Endothelial cell of umbilical vein (primary cell): ENCODE results near the gene TPCN2. TPM values are rescaled to one million over a fixed set of nuclear protein-coding genes. Genes with fewer than 3 reads are reported as not detected.

ENCODE experiments used
- BruUV-seq: library from RNA; stranded (reverse); fragments of 400-500 nt; replicated peaks from 2 replicates; lab custom pipeline; 2021; lab: Mats Ljungman, UMichigan
- CTCF ChIA-PET: fragments of 300-600, 350-600 bp; sonication (Branson Sonifier 250); formaldehyde crosslinking; loops from one replicate; lab custom pipeline; 2021; ENCODE audit warnings: antibody characterized with exemption, inconsistent platforms; lab: Charles Lee
- POLR2A ChIA-PET: fragments of 300-600, 350-600 bp; sonication (Branson Sonifier 250); formaldehyde crosslinking; loops from one replicate; lab custom pipeline; 2021; ENCODE audit warnings: antibody characterized with exemption, inconsistent platforms; lab: Charles Lee
- DNase-seq: peaks from one replicate; pipeline ENCODE4 v3.0.0-alpha.2; 2011; ENCODE audit warnings: low read depth, low spot score
- FAIRE-seq: peaks from 2 replicates; lab custom pipeline; 2011; peaks lifted over from hg19 to GRCh38; lab: Jason Lieb, UNC
- H2AFZ ChIP-seq: 2 replicates; pipeline ENCODE4 v1.6.0; 2012; ENCODE audit warnings: low read depth, low read length, control low read depth, inconsistent platforms
- H3K27ac ChIP-seq: 2 replicates; pipeline ENCODE4 v1.5.1; 2011; ENCODE audit warnings: low read depth, mild to moderate bottlenecking, control low read depth, low read length, moderate library complexity; ENCODE audit not compliant: insufficient read depth
- H3K27me3 ChIP-seq, 2 experiments: 2 replicates each; pipeline versions ENCODE4 v1.6.0 to v1.6.1; 2011; ENCODE audit warnings: low read length in 2 of 2, mixed read lengths in 1 of 2; ENCODE audit not compliant: control insufficient read depth in 2 of 2, insufficient read depth in 2 of 2
- H3K36me3 ChIP-seq, 2 experiments: 2 replicates in 1 of 2; 3 replicates in 1 of 2; pipeline ENCODE4 v1.5.1; 2011; ENCODE audit warnings: low read length in 2 of 2, mild to moderate bottlenecking in 1 of 2, moderate library complexity in 1 of 2; ENCODE audit not compliant: control insufficient read depth in 2 of 2, insufficient read depth in 2 of 2; ENCODE audit errors: extremely low read depth in 1 of 2
- H3K4me1 ChIP-seq: 3 replicates; pipeline ENCODE4 v1.5.1; 2011; ENCODE audit warnings: mild to moderate bottlenecking, low read length; ENCODE audit not compliant: control insufficient read depth, insufficient read depth; ENCODE audit errors: extremely low read depth
- H3K4me2 ChIP-seq: 2 replicates; pipeline ENCODE4 v1.6.1; 2011; ENCODE audit warnings: low read length, control low read depth, mixed read lengths; ENCODE audit not compliant: insufficient read depth
- H3K4me3 ChIP-seq, 3 experiments: fragments of 200-600 bp in 1 of 3; sonication (generic), shearing (Covaris generic) in 1 of 3; replicated peaks in 1 of 3; 2 replicates each; pipeline ENCODE4 v1.5.1; 2011 to 2016; ENCODE audit warnings: control low read depth in 3 of 3, low read length in 3 of 3, mild to moderate bottlenecking in 2 of 3, inconsistent platforms in 1 of 3, low read depth in 1 of 3, moderate library complexity in 1 of 3; ENCODE audit not compliant: insufficient read depth in 1 of 3
- H3K79me2 ChIP-seq: 2 replicates; pipeline ENCODE4 v1.6.0; 2012; ENCODE audit warnings: low read length, inconsistent platforms; ENCODE audit not compliant: control insufficient read depth, insufficient read depth
- H3K9ac ChIP-seq: replicated peaks from 2 replicates; pipeline ENCODE3; 2011; ENCODE audit warnings: low read length, control low read depth; ENCODE audit not compliant: insufficient read depth; ENCODE audit errors: extremely low read depth
- H3K9me1 ChIP-seq: replicated peaks from 3 replicates; pipeline ENCODE4 v1.6.0; 2011; ENCODE audit warnings: mild to moderate bottlenecking, low read length; ENCODE audit not compliant: control insufficient read depth, insufficient read depth; ENCODE audit errors: extremely low read depth
- H3K9me3 ChIP-seq: replicated peaks from 2 replicates; pipeline ENCODE4 v1.5.1; 2012; ENCODE audit warnings: low read length, inconsistent platforms; ENCODE audit not compliant: control insufficient read depth, insufficient read depth
- H4K20me1 ChIP-seq: replicated peaks from 2 replicates; pipeline ENCODE3; 2011; ENCODE audit warnings: mild to moderate bottlenecking, low read length; ENCODE audit not compliant: control insufficient read depth, insufficient read depth; ENCODE audit errors: extremely low read depth
- EZH2 ChIP-seq: IDR thresholded peaks from 2 replicates; pipeline ENCODE4 v1.6.1; 2012; ENCODE audit warnings: borderline replicate concordance, low read depth, mild to moderate bottlenecking, moderate library complexity, low read length, inconsistent platforms; ENCODE audit not compliant: severe bottlenecking
- FOS ChIP-seq: IDR thresholded peaks from 2 replicates; pipeline ENCODE4 v1.6.1; 2011; ENCODE audit warnings: mild to moderate bottlenecking, low read length, moderate library complexity, borderline replicate concordance; ENCODE audit not compliant: insufficient read depth
- GATA2 ChIP-seq: IDR thresholded peaks from 2 replicates; pipeline ENCODE4 v1.7.0; 2011; ENCODE audit warnings: low read depth, mild to moderate bottlenecking, moderate library complexity, mixed read lengths, low read length; ENCODE audit not compliant: insufficient read length, insufficient read depth
- JUN ChIP-seq: IDR thresholded peaks from 2 replicates; pipeline ENCODE4 v1.6.1; 2011; ENCODE audit warnings: borderline replicate concordance, low read depth; ENCODE audit not compliant: insufficient read length, insufficient read depth
- MAX ChIP-seq: IDR thresholded peaks from 2 replicates; pipeline ENCODE4 v1.6.1; 2011; ENCODE audit not compliant: insufficient read depth, insufficient read length
- MYC ChIP-seq: IDR thresholded peaks from one replicate; pipeline ENCODE4 v1.6.1; 2011; ENCODE audit warnings: mild to moderate bottlenecking, low read depth, low read length
- POLR2A ChIP-seq: IDR thresholded peaks from 2 replicates; pipeline ENCODE4 v1.6.1; 2012; ENCODE audit warnings: low read depth, mild to moderate bottlenecking, control low read depth, low read length
- POLR2AphosphoS5 ChIP-seq: IDR thresholded peaks from 2 replicates; pipeline ENCODE4 v1.6.1; 2012; ENCODE audit warnings: low read depth, mild to moderate bottlenecking, control low read depth, low read length, moderate library complexity; ENCODE audit not compliant: insufficient read depth
- dilution Hi-C: fragments of 300-500 bp; cut with MboI; formaldehyde crosslinking; loops from one replicate; pipeline ENCODE4 v1.15.0; 2019; ENCODE audit warnings: low sequenced_read_pairs; ENCODE audit not compliant: extremely low pct_ligation_motif_present
- intact Hi-C: fragments of 100-400 bp; cut with micrococcal nuclease; formaldehyde crosslinking; loops from one replicate; pipeline ENCODE4 v1.10.0; 2022
- polyA plus RNA-seq, 4 experiments: library from polyadenylated mRNA; depleted of rRNA in 3 of 4; stranded (reverse) in 3 of 4; unstranded in 1 of 4; fragments of >200 nt; gene quantifications; 2 replicates each; pipeline versions ENCODE4 v1.2.1 to v1.2.3, GENCODE V29; 2011 to 2012; ENCODE audit warnings: missing spikeins in 1 of 4
- total RNA-seq: library from RNA; stranded (reverse); gene quantifications from 2 replicates; pipeline ENCODE4 v1.2.3, GENCODE V29; 2021
- TF ChIP-seq, protein P1 (sequence below), 2 donors: IDR thresholded peaks; 1 replicate in 1 of 2; 2 replicates in 1 of 2; pipeline ENCODE4 v1.5.1; 2011; ENCODE audit warnings: low read length in 2 of 2, mild to moderate bottlenecking in 2 of 2, moderate library complexity in 2 of 2, control low read depth in 1 of 2, inconsistent platforms in 1 of 2, low read depth in 1 of 2; ENCODE audit not compliant: insufficient read depth in 1 of 2; ENCODE audit errors: extremely low read depth in 1 of 2

TPCN2 gene
- total and polyA plus RNA-seq, 2 donors (not counting 3 experiments of a cell fraction or from before 2014, with no cell fraction given), result 10.3 to 13.4 TPM

DNA sequence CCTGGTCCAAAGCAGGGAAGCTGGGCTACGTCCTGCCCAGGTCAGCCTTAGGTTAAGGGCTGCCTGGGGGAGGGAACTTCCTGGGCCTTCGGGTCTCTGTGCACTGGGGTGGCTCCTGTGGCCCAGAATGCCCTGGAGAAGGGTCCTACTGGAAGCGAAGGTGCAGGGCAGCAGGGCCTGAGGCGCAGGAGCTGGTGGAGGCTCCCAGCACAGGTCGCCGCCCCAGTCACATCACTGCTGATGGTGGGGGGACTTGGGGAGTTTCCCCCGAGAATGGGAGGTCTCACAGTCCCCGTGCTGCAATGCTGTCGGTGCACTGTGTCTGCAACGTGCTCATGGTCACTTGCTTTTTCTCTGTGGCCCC, 106.2 kb downstream of the TPCN2 start:
- no peak overlapping the region for H2AFZ ChIP-seq
- ChIA-PET CTCF (interaction anchor here (1.8 kb wide), 1 partner anchor 23 kb away, joined by 10 read pairs; no protein-coding TSS in a partner anchor), POLR2A (no interaction called here)
- H3K4me2 ChIP-seq, result no peak overlapping the region
- H3K4me1 ChIP-seq, result no peaks in the 10 kb centered on the region
- H3K4me3 ChIP-seq, result no peak overlapping the region
- no peaks in the 10 kb centered on the region for H3K9me3 ChIP-seq
- TF ChIP-seq MAX (no peak), JUN (no peak), EZH2 (no peak), GATA2 (no peak), POLR2AphosphoS5 (no peak), POLR2A (no peak), MYC (no peak), FOS (no peak)
- TF ChIP-seq, protein P1, sequence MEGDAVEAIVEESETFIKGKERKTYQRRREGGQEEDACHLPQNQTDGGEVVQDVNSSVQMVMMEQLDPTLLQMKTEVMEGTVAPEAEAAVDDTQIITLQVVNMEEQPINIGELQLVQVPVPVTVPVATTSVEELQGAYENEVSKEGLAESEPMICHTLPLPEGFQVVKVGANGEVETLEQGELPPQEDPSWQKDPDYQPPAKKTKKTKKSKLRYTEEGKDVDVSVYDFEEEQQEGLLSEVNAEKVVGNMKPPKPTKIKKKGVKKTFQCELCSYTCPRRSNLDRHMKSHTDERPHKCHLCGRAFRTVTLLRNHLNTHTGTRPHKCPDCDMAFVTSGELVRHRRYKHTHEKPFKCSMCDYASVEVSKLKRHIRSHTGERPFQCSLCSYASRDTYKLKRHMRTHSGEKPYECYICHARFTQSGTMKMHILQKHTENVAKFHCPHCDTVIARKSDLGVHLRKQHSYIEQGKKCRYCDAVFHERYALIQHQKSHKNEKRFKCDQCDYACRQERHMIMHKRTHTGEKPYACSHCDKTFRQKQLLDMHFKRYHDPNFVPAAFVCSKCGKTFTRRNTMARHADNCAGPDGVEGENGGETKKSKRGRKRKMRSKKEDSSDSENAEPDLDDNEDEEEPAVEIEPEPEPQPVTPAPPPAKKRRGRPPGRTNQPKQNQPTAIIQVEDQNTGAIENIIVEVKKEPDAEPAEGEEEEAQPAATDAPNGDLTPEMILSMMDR (IDR thresholded peaks at IDR 0.05; ENCODE audit: extremely low read depth in 1 of 2, insufficient read depth in 1 of 2, low read depth in 1 of 2, low read length in 2 of 2), result no peak
- H3K79me2 ChIP-seq, result no peaks in the 10 kb centered on the region
- H3K36me3 ChIP-seq, result no peaks in the 10 kb centered on the region
- BruUV-seq, result no TSS peak
- no peak for DNase-seq
- intact Hi-C loops (no loop called here), dilution Hi-C loops (no loop called here)
- H3K9me1 ChIP-seq, result no peaks in the 10 kb centered on the region
- peaks cover 0 to 6% of the 10 kb centered on the region in 2 experiments for H3K27me3 ChIP-seq
- H3K9ac ChIP-seq, result no peak overlapping the region
- no peaks in the 10 kb centered on the region for H4K20me1 ChIP-seq
- no peak overlapping the region for H3K27ac ChIP-seq
- FAIRE-seq, result no peak
